GM19468 (cell line): Measurements from ENCODE around the gene EDEM1.
"Not testable (repeated sequence)": the region's sequence is repeated elsewhere in the genome, so short reads cannot be mapped to it uniquely, and the experiment has no call there.

ENCODE experiments used
- ATAC-seq: cut with Tn5 transposase; IDR thresholded peaks from one replicate; pipeline ENCODE4 v1.9.1; 2021; ENCODE audit warnings: mild to moderate bottlenecking, moderate library complexity, moderate number of reproducible peaks; ENCODE audit not compliant: unreplicated experiment; ENCODE audit errors: extremely low read depth

Gene EDEM1

DNA sequence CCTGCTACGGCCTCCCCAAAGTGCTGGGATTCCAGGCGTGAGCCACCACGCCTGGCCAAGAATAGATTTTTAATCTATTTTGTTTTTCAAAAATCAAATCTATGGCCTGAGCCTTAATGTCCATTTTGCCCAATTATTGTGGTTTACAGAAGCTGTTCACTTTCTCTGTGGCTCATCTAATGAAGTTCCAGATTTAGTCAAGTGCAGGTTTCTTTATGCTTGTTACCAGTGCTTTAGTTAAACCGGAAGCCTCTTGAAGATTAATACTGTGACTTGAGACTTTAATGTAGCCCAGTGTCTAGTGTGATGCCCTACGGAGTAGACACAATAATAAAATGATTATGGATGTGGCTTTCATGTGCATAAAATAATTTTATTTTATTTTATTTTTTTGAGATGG, 16.5 kb upstream of the EDEM1 start:
- ATAC-seq = no peak

DNA sequence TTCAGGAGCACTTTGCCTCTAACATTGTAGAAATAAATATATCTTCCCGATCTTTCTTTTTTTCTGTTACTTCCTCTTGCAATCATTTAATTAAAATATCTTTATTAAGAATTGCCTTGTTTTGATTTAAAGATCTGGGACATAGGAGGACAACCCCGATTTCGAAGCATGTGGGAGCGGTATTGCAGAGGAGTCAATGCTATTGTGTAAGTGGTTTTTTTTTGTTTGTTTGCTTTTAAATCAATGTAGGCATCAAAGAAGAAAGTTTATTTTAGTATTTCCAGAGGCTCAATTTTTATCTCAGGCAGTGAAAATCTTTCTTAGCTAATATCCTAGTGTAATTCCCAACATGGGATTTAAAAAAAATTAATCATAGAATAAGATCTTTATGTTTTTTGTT, 15.5 kb upstream of the EDEM1 start:
- ATAC-seq = no peak

DNA sequence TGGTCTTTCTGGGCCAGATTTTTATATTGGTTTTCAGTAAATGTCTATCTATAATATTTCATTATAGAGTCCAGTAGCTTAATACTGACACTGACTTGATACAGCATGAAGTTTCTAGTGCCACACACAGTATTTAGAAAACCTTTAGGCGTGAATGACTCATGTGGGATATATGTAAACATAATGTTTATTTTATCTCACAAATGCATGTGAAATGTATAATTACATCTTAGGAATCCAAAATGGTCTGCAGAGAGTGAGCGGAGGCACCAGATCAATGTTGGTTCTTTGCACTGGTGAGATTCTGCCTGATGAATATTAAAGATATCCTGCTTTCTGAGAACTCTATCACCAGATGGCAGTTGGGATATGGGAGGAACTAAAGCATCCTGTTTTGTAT, 8.5 kb upstream of the EDEM1 start:
- ATAC-seq = not testable (repeated sequence)

DNA sequence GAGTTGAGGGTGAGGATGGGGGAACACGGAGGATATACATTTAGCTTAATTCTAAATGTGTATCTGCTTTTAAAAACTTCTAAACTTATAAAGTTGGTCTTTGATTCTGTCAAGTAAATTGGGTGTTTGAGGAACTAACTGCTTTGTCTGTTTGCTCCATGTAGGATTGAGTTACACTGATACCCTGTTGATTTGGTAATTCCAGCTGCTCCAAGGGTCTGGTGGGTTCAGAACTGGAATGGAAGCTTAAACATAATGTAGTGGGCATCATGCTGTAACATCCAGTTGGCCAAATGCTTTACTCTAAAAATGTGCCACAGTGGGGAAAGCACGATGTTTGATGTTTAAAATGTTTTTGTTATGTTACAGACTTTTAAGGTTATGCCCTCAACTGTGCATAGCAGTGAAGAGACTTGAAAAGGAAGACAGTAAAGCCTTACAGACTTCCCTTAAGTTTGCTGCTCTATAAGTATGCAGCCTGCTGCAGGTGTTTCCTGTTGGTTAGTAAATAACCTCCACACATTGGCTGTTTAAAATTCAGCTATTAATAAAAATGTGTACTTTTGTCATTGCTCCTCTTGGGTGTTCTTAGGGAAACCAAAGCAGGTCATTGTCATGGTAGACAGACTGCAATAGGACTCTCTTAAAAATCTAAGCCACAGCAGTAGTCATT, 5.9 kb upstream of the EDEM1 start:
- peak; percentile 66 for ATAC-seq

DNA sequence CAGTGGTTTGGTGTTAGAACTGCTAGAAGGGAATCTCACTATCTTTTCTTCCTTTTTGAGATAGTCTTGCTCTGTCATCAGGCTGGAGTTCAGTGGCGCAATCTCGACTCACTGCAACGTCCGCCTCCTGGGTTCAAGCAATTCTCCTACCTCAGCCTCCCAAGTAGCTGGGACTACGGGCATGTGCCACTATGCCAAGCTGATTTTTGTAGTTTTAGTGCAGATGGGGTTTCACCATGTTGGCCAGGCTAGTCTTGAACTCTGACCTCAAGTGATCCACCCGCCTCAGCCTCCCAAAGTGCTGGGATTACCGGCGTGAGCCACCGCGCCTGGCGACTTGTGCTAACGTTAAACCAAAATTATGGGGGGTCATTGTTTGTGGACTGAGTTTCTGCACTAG, 3.8 kb upstream of the EDEM1 start:
- not testable (repeated sequence) for ATAC-seq

DNA sequence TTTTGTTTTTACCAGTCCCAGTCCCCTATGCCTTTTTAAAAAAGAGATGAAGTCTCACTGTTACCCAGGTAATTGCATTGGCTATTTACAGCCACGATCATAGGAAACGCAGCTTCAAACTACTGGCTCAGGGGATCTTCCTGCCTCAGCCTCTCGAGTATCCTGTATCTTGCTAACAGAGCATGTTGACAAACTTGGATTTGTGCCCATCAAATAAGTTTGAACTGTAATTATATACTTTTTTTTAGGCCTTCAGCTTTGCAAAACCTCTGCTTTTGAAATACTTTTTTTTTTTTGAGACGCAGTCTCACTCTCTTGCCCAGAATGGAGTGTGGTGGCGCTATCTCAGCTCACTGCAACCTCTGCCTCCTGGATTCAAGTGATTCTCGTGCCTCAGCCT, 3.0 kb upstream of the EDEM1 start:
- no peak for ATAC-seq

DNA sequence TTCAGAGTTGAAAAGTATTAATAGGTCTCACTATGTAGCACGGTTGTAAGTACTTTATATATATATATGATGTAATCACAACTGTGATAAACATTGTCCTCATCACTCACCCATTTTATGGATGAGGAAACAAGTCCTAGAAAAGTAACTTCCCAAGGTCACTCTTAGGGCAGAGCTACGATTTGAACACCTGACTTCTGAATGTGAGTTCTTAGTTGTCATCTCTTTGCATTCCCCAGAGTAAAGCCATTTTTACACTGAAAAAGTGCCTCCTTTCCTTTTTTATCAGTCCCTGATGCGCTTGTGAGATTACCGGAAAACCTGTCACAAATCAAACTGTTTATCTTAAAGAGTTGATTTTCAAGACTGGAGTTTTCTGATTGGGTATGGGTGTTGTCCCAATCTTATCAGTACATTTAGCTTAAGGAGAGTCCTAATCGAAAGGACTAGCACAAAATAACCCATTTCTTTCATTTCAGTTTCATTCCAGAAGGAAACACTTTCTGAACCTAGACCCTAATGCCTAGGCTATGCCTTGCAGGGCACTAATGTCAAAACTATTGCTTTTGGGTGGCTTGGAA, 2.3 kb upstream of the EDEM1 start:
- ATAC-seq = no peak

DNA sequence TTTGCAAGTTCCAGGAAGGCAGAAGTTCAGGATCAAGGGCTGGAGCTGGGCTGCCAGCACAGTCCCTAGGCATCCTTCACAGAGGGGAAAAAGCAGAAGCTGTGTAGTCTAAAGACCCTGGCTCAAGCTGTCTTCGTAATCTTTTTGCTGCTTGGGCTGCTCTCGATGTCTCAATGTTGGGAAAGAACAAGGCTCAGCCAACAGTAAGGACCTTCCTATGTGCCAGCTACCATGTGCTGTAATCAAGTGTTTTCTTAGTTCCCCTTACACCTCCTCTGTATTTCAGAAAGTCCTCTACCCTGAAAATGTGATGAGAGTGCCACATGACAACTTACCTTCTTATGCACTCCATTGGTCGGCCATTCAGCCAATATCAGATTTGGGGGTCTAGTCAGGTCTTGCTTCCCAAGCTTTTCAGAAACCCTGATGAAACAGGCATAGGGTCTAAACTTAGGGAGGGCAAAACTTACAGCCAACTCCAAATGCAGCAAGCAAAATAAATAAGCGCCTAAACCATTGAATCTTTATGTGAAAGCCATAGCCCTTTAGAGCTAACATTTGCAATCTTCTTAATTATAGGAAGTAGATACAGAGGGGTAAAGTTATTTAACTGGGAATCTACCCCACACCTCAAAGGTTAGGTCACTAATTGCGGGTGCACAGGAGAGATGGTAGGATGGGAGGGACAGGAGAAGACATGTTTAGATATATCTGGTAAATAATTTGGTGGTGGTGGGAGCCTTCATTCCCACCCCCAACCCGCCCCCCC, 1.2 kb upstream of the EDEM1 start:
- no peak for ATAC-seq

DNA sequence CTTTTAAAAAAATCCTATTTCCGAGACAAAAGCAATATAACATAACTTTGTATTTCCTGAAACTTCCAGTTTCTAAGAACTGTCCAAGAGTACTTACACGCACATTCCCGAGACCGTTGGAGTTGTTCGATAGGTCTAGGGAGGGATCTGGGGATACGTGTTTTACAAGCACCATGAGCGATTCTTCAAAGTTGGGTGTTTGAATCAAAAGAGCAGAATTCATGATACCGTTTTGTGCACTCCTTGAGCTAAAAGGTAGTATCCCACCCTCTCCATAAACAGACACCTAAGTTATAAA, 700 bp upstream of the EDEM1 start:
- no peak for ATAC-seq

DNA sequence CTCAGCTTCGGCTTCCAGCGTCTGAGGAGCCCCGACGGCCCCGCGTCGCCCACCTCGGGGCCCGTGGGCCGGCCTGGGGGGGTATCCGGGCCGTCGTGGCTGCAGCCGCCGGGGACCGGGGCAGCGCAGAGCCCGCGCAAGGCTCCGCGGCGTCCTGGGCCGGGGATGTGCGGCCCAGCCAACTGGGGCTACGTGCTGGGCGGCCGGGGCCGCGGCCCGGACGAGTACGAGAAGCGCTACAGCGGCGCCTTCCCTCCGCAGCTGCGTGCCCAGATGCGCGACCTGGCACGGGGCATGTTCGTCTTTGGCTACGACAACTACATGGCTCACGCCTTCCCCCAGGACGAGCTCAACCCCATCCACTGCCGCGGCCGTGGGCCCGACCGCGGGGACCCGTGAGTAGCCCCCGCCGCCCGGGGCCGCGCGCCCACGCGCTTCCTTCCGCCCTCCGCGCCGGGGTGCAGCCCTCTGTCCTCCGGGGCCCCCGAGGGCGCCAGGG, 462 bp downstream of the EDEM1 start:
- no peak for ATAC-seq

DNA sequence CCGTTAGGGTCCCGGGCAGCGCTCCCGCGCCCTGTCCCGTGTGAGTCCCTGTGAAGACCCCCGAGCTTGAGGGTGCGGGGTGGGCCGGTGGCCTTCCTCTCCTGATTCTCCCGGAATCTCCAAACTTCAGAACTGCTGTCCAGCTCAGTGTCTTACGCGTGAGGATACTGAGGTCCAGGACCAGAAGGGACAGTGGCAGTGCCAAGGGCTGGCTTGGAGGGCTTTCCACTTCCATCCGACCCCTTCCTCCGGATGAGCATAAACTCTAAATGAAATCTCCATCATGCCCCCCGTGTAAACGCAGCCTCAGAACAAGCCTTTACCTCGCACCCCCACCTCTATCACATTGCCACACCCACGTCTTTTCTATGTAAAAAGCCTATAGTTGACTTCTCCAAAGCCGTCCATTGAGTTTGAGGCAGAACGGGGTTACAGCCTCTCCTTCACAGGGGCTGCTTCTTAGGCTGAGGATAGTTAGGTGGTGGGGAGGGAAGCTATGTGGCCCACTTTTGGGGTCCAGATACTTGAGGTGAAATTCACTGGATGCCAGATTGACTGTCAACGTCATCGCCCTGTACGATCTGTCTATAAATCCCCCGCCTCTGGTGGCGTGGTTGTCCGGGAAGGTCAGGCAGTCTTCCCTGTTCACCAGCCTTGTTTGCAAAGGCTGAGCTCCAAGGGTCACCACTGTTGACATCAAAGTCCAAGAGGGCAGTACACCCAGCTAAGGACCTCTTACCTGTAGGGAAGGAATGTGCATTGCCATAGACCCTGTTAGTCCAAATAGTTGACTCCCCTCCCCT, 1.1 kb downstream of the EDEM1 start:
- ATAC-seq = no peak

DNA sequence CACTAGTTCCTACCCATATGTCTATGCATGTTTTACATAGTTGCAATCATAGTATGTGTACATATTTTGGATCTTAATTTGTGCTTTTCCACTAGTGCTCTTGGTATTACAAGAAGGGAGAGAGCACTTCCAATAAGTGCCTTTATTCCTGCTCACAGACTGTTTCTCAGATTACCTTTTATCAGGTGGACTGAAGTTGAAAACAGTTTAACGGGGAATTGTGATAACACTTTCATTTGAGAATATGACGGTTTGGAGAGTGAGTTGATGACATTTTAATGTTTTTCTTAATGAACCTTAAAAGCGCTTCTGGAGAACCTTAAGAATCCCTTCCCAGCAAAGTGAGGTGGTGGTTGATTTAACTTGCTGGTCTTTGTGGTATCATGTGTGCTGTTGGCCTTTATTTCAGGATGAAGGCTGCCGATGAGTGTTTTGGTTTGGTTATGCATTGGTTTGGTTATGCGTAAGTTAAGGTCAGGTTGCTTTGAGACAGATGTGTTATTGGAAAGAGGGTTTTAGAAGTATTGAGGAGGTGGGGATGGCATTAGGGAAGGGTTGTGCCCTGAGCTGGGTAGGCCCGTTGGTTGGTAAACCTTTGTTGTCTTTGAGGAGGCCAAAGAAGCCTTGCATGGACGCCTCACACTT, 2.8 kb downstream of the EDEM1 start:
- ATAC-seq = no peak

DNA sequence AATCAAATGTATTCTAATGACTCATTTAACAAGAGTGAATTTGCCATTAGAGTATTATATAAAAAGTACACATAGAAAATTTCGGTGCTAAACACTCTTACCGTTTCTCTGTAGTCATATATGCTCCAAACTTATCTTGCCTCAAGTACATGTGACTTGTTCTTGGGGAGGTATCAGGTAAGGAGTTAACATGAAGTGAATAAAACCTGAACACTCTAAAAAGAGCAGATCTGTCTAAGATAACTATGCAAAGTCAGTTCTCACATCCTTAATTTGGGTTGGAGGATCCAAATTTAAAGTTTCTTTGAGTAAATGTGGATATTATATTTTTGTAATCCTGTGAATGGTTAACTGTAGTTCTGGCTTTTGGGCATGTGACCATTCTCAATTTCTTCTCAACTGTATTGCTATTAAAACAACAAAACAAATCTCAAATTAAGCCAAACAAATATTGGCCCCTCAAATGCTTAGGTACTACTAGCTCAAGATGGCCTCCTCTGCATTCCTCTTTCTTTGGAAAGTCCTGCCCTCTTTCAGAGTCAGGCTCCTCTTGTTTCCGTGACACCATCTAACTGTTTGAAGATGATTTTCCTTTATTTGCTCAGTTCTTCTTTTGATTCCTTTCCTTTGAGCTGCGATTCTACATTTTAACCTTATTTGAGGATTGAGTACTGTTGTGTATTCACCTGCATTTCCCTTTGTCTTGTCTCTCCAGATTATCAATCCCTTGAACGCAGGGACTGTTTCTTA, 4.2 kb downstream of the EDEM1 start:
- ATAC-seq = peak; percentile 3

DNA sequence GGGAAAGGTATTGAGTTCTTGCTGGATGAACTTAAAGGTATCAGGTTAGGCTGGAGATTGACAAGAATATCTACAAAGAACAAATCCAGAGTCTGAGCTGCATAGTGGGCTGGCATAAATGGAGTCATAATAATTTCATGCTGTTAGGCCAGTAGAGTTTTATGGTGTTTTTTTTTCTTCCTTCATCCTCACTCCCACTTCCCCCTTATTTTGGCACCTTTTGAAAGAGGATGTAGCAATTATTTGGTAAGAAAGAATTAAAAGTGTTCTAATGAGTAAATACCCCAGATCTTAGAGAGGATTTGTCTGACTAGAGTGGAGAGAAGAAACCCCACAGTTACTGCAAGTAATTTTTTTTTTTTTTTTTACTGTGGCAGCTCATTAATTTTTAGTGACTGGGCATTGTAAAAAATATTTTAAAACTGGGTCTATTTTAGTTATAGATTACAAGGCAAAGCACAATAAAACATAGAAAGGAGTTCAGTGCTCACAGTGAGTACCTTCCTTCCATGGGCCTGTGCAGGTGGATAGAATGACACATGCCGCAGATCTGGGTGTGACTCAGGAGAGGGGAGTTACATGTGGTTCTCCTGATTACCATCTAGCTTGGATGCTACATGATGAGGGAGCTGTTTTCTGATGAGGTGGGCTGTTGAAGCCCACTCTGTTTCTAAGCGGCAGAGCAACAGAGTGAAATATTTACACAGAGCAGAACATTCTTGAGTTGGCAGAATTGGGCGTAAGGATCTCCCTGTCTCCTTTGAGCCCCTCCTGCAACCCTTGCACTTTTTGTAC, 5.3 kb downstream of the EDEM1 start:
- ATAC-seq = no peak

DNA sequence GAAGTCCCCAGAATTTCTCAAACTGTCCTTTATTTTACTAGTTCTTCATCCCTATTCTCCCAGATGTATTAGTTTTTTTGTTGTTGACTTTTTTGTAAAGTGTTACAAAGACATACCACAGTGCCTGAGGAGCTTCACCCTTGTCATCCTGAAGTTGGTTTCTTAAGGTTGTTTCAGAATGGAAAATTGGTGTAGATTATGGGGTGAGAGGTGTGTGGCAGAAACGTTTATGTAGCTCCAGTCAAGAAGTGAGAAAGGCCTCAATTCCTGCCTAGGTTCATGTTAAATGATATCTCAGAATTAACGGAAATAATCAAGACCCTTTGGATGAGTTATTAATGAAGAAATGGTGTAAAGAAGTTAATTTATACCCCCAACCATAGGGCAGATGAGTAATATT, 6.8 kb downstream of the EDEM1 start:
- no peak for ATAC-seq

DNA sequence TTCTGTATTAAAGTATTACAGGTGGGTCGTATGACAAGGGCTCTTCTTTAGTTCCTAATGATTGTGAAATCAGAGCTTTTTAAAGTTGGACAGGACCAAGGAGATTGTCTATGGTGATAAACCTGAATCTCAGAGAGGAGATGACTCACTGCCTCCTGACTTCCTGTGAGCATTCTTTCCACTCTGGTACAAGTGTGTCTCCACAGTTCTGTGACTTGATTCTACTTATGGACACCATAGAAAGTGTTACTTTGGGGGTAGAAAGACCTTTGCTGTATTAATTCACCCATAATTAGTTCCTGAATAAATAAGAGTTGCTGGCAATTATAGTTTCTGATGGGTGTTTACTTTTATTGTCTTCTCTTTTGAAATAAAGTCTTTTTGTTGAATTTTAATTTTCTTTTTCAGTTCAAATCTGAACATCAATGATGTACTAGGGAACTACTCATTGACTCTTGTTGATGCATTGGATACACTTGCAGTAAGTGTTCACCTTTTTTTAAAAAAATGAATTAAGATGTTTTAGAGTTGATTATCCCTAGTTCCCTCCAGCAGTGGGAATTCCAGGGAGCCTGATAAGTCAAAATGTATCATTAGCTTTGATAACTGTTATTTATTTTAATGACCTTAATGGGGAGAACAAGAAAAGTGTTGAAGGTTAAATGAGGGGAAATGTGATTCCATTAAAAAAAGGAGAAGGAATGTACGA, 7.4 kb downstream of the EDEM1 start:
- ATAC-seq = no peak

DNA sequence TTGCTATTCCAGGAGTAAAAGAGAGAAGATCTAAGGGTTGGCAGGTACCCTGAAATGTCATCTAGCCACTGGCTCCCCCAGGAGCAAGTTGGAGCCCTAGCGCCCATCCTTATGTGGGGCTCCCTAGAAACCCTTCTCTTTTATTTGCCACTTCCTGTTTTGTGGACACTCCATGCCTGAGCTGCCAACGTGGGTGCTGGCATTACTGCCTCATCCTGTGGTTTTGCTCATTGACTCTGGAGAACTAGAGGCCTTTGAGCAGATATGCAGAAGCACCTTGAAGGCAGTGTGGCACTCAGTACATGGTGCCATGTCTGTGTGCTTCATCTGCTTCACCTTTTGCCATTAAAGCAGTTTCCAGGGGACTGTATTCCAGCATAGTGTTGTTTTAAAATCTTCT, 8.1 kb downstream of the EDEM1 start:
- no peak for ATAC-seq

DNA sequence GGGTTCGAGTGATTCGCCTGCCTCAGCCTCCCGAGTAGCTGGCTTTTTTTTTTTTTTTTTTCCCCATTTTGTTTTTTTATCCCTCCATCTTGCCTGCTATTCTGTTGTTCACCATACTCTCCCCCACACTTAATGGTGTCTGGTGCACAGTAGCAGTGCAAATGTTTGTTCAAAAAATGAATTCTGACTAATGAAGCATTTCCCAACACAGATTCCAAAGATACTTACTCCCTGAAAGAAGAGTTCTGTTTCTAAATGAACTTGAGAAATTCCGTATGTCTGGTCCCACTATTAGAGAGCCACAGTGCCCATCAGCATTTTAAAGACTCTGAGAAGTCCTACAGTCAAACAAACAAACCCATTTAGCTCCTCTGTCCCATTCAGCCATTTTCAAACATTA, 9.5 kb downstream of the EDEM1 start:
- no peak for ATAC-seq
